ENCODE measurements around the gene CRACDL.
A peak's percentile ranks its signal among the peaks of the same experiment; 100 is the strongest.

Gene CRACDL

DNA sequence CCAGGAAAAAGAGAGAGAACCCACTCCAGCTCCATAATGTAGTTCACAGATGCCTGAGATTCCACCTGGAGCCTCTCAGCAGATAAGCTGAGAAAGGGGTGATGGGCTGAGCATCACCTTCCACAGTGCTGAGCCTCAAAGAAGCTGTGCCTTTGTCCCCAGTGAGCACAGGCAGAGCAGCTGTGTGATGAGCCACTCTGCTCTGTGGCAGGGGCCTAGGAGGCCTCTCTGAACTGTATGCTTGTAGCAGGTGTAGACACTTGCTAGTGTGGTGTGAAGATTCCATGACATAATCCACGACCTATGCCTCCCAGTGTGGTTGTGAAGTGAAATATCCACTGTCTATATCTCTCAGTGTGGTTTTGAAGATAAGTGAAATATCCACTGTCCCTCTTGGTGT is 134.7 kb downstream of the CRACDL start:
- no peak for DNase-seq

DNA sequence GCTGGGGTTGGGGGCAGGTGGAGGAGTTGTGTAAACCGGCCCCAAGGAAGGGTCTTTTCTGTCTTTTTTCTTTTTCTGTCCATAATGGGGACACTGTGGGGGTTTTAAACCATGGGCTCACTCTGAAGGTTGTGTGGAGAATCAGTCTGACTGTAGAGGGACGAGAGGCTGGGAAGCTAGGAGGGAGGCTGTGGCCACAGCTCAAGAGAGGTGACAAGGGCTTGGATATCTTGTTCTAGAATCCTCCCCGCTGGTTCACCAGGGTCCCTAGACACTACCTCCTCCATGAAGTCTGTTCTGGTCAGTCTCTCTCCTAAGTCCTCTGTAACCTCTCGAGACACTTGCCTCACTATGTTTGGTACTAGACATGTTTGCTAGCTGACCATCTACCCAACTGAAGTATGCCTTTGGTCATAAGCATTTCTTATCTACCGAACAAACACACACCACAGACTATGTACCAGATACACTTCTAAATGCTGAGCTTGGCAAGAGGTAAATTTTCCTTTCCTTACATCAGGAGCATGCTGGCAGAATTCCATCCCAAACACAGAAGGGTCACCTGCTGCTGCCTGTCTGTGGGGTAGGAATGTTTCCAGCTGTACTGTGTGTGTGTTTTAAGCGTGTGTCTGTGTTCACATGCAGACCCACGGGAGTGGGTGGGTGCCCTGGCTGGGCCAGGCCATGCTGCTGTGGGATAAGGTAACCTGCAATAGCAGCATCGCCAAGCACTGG is 135.5 kb downstream of the CRACDL start:
- DNase-seq: no peak

DNA sequence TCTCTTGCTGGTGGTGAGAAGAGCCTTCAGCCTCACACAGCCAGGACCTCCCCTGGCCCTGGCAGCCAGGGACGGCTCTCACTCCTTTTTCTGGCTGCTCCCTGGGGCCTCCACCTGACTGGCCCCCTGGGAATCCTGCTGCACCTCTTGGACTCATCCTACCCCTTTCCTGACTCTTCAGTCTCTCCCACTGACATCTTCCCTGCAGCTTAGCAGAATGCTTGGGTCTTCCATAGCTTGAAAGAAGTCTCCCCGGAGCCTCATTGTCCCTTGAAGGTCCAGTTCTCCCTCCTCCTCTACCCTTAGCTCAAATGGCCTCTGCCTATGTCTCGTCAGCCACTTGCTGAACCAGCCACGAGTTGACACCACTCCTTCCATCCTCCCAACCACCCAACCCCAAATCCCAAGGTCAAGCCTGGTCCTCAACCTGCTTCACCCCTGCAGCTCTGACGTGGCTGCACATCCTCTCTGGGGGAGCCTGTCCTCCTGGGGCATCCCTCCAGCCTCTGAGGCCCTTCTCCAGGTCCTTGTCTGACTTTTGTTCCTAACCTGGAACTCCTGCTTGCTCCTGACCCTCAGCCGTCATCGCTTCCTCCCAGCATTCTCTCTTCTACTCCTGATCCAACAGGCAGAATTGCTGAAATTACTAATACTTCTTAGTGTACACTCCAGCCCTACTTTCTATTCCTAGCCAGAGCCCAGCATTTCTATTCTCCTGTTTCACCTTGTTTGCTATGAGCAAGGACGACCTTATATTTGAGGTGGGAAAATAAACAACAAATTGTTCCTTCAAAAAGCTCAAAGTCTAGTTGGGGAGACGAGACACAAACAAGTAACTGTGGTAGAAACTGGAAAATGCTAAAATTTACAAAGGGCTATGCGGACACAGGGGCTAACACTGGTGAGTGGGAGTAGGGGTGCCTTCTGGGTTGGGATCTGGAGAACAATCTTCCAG is 136.4 kb downstream of the CRACDL start:
- no peak for DNase-seq

DNA sequence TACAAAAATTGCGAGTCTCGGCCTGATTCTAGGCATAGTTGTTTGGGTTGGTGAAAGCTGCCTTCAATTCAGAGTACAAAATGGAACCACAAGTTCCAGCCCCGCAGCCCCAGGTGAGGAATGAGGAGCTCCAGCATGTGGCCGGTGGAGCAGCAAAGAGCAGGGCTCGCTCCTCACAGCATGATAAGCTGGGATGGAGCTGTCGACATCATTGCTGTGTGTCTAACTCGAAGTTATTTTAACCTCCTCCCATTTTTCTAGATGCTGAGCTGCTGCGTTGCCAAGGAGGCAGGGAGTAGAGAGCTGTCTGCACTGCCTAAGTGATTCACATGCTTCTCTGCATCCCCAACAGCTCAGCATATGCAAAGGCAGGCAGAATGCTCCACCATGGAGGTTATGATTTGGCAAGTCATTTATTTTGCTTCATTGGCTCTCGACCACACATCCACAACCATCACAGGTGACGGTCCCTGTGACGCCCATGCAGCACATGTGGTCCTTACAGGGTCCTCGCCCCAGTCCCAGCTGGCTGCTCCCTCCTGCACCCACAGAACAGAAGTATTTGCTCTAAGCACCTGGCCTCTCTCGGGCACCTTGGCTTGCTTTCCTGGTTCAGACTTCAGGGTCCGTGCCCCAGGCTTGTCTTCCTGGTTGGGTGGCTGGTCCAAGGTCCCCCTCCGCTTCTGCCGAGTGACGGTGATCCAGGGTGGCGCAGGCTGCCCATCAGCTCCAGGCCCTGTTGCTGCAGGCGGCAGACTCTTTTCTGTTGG is 139.1 kb downstream of the CRACDL start:
- DNase-seq: no peak

DNA sequence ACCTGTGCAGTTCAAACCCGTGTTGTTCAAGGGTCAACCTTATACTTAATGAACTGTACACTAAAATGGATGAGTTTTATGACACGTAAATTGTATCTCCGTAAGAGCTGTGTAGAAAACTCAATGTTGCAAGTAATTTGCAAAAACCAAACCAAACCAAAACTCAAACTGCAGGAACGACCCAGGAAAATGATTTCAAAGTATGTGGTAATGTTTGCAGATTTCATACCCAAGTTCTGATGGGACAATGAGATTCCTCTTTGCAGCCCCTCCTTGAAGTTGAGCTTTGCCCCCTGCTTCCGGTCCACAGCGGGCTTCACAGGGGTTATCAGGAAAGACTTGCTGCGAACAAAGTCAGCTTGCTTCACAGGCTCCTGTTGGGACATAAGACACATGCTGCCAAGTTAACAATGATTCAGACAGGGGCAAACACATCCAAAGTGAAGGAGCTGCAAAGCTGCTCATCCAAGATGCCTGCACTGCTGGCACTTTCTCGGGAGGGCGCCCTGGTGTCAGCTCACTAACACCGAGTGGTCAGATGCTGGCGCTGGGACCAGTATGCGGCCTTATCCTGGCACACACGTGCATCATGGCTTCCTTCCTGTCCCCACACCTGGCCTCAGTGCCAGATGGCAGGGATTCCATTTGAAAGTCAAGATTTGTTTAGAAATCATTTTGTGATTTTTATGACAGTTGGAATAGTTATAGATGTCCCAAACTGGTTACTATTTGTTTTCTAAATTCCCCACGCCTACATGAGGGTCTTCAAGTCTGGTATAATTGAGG is 139.9 kb downstream of the CRACDL start:
- DNase-seq: no peak

DNA sequence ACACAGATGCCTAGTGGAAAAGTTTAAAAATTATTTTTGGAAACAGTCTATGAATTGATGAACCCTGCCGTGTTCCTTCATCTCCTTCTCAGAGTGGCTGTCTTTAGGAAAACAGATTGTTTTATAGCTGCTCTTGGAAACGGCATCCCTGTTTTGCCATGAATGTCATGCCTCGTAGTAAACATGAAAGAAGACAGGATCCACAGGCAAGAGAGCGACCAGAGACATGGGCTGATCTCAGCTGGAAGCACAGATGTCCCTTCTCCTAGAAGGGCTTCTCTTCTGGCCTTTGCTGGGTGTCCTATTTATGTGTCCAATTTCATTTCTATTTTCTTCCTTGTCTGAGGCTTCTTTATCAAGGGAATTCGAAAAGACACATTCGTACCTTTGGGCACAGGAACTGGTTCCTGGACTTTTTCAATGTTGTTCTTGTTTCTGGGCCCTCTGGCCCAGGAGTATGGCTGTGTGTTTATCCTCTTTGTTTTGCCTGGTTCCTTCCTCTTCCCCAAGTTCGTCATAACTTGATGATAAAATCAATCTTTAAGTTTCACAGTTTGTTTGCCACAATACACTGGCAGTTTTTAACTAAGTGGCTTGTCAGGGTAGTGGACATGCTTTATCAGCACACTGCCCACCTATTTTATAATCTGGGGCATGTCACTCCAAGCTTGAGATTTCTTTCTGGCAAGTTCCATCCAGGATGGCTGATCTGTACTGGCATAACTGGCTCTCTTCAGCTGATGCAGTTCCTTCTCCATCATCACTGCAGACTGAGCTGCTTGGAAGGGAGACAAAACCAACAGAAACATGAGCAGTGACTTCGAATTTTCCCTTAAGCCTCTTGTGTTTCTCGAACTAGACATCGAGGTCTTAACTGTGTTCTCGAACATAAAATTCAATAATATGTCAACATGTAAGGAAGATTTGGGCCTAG is 141.9 kb downstream of the CRACDL start:
- DNase-seq: no peak

DNA sequence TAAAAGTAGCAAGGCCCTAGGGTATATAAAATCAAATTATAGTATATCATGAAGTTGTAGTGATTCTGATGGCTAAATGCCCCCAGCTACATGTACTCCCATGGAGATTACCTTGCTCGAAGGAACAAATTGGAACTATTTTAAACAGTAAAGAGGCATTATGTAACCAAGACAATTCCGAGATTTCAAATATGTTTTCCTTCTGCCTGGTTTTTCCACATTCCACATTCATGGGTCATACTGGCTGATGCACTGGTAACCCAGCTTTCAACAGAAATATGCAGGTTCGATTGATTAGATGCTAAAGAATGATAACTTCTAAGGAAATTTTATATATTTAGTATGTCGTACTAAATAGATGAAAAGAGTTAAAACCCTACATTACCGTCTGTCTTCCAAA is 142.8 kb downstream of the CRACDL start:
- no peak for DNase-seq

DNA sequence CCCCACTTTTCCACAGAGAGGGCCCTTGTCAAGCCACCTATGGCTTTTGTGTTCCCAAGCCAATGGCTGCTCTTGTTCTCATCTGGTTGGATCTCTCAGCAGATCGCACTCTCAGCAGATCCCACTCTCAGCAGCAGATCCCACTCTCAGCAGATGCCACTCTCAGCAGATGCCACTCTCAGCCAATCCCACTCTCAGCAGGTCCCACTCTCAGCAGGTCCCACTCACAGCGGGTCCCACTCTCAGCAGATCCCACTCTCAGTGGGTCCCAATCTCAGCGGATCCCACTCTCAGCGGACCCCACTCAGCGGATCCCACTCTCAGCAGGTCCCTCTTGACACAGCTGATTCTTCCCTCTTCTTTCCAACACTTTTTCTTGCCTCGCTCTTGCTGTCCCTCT is 145.8 kb downstream of the CRACDL start:
- DNase-seq: no peak

DNA sequence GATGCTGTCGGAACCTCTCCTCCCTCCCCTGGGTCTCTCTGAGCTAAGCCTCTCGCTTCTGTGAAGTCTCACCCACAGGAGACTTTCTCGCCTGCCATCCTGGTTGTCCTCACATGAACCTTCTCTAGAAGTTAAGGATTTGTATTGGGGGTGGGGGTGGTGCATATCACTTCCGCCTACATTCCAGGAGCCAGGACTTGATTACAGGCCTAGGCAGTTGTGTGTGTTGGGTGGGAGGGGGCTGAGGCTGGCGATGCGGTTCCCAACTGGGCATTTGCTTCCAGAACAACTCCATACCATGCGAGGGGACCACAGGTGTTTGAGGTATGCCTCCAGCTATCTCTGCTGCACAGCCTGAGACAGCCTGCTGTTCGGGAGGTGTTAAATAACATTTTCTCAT is 148.3 kb downstream of the CRACDL start:
- no peak for DNase-seq

DNA sequence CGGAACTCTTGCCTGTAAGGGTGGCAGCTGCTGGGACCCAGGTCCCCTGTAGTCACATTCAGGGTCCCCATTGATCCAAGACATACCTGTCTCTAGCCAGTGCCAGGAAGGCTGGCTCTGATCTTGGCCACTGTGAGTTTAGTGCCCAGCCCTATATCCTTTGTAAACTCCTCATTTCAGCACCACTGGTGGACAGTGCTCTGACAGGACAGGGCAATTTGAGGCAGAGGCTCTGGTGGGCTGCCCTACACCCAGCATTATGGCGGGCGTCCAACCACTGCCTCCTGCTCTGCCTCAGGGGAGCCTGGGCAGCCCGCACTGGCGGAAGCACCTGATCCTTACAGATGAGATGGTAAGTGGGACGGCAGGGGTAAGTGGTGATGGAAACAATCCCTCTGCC is 149.8 kb downstream of the CRACDL start:
- DNase-seq: no peak

DNA sequence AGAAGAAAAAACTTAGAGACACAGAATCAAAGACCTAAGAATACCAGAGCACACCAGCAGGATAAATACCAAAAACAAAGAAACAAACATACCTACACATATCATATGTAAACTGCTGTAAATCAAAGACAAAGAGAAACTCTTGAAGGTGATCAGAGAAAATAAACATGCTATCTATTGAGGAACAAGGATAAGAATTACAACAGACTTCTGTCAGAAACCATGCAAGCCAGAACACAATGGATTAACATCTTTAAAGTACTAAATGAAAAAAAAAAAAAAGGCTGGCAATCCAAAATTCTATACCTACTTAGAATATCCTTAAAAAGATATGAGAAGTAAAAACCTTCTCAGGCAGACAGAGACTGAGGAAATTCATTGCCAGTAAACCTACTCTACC is 153.5 kb downstream of the CRACDL start:
- DNase-seq: no peak

DNA sequence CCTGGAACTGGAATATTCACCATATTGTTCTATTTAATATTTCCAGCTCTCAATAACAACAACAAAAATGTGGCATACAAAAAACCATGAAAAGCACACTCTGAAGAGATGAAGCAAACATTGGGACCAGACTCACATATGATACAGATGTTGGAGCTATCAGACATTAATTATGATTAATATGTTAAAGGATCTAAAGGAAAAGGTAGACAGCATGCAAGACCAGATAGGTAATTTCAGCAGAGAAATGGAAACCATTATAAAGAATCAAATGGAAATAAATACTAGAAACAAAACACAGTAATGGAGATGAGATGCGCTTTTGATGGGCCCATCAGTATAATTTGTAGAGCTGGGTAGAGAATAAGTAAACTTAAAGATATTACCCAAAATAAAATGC is 154.2 kb downstream of the CRACDL start:
- DNase-seq: no peak

DNA sequence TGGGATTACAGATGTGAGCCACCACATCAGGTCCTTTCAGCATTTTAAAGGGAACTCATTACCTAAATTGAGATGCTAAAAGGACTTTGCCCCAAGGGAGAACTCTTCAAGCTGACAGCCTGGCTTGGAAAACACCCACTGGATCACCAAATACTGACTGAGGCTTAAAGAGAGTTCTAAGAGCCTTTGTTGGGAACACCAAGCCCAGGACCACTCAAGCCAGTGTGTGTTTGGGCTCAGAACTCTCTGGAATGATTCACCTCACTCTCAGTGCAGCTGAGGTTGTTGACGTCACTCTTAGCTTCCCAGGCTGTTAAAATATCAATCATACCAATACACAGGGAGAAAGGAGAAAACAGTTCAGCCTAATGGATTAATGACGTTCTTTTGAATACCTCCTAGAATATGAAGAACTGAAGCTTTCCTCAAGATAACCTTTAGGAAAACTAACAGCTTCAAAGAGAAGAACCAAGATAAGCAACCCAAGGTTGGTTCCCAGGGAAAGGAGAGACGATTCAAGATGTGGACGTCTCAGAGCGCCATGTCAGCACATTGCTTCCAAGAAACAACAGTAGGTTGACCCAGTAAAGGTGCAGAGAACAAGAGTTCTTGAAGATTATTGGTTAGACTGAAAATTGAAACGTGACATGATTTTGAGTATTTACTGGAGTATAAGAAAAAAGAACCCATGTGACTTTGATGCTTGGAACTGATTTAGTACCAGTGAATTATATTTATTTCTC is 157.1 kb downstream of the CRACDL start:
- no peak for DNase-seq

DNA sequence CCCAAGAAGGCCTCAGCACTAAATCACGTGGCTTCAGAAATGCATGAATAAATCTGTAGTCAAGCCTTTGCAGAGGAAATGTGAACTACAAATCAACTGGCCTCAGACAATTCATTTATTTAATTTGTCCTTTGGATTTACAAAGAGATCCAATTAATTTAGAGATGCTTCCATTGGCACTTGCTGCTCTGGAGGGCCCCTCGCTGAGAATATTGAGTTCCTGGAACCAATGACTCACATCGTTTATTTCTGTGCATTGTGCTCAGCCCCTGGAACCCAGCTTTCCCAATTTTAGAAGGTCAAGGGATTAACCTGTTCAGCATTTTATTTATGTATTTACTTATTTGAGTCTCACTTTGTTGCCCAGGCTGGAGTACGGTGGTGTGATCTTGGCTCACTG is 157.9 kb downstream of the CRACDL start:
- no peak for DNase-seq

DNA sequence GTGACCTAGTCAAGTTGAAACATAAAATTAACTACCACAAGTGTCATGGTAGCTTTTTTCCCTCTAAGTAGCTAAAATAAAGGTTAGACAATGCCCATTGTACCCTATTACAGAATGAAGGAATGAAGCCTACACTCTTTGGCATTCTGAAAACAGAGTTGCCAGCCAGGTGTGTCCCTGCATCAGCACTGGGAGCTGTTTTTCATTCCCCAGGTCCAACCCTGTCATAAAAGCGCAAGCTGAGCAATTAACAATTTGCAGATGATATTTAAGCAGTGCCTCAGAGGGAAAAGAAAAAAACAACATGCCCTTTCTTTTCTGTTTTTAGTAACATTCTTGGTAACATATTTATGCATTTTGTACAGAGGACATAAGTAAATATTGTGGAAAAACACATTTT is 158.3 kb downstream of the CRACDL start:
- no peak for DNase-seq

DNA sequence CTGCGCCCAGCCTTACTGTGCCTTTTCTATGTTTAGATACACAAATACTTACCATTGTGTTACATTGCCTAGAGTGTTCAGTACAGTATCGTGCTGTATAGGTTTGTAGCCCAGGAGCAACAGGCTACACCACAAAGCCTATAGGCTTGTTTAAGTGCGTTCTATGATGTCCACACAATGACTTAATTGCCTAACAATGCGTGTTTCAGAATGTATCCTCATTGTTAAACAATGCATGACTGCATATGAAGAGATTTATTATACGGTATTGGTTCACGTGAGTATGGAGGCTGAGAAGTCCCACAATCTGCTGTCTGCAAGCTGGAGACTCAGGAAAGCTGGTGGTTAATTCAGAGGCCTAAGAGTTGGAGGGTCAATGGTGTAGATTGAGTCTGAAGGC is 158.9 kb downstream of the CRACDL start:
- no peak for DNase-seq

DNA sequence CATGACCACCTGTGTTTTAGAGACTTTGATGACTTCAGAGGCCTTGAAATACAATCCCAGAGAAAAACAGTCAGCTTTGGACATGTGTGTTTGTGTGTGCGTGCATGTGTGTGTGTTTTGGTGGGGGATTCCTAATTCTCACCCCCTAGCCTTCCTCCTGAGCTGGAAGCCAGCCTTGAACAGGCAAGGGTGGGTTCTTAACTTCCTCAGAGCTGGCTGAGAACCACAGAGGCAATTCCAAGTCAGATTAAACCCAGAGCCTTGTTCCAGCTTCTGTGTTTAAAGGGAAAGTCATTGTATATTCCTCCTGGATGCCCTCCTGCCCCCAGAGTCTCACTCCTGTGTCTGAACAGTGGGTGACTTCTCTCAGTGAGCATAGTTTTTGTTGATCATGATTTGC is 159.9 kb downstream of the CRACDL start:
- DNase-seq: no peak

DNA sequence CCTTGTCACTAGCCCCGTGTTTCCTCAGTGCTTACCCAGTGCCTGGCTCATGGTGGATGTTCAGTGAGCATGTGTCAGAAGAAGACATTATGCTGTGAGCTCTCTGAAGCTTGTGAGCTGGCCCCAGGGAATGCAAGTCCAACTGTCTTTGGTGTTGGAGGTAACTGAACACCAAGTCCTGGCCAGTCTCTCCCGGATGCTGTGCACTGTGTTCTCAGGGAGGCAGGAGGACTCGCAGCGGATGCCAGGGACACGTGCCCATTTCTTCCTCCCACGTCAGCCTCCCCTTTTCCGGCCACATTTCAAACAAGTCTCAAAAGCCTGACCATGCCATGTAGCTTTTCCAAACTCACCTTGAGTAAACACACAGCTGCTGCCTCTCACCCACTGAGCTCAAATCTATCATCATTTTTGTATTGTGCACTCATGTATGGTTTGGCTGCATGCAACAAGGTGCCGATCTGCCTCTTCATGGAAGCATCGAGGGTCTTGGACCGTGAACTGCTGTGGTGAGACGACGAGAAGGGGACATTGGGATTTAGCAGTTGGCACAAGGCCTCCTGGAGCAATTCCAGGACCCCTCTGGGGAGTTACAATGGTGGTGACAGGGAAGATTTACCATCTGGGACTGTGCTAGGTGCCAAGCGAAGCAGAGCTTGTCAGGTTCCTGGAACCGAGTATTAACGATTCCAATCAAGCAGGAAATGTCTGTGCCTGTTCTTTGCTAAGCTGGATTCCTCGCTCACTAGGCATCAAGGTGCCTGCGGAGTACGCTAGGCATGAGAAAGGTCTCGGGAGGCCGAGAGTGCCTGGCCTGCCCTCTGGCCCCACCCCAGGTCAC is 160.7 kb downstream of the CRACDL start:
- no peak for DNase-seq

DNA sequence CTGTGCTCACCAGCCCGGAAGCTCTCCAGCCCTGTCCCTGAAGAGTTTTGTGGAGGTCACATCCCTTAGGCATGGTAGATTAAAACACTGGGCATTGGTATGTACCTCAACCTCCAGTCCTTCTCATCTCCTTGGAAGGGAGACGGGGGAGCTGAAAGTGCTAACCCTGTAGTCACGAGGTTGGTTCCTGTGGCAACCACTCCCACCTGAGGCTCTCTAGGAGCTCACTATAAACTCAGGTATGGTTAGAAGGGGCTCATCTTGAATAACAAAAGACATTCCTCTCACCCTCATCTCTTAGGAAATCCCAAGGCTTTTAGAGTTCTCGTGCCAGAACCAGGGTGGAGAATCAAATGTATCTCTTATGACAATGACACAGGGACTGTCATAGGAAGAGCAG is 162.1 kb downstream of the CRACDL start:
- peak in 1 of 6 experiments; percentile 9 for DNase-seq

DNA sequence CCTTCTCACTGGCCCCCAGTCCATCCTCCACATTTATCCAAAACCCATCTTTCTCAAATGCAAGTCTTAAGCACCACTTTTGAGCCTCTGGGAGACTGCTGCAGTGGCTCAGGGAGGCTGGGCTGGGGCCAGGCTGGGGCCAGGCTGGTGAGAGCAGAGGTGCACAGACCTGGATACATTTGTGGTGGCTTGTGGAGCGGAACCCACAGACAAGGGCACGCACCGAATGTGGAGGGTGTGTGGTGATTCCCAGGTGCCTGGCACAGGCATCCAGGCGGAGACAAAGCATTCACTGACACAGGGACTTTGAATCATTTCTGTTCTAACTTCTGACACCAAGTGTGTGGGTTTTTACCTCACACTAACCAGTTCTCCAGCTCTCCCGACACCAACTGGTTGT is 162.9 kb downstream of the CRACDL start:
- DNase-seq: no peak

Measured in stimulated activated naive CD4-positive, alpha-beta T cell (primary cell).